NCI-H1048 (cell line): Measurements from ENCODE around the gene CSF2RB.

ENCODE experiments used
- DNase-seq: peaks from one replicate; lab custom pipeline; 2025; lab: John Stamatoyannopoulos, UW

CSF2RB gene

GRCh38 chr22:36921309-36922104, 8.1 kb downstream of the CSF2RB start:
- no peak for DNase-seq

DNA sequence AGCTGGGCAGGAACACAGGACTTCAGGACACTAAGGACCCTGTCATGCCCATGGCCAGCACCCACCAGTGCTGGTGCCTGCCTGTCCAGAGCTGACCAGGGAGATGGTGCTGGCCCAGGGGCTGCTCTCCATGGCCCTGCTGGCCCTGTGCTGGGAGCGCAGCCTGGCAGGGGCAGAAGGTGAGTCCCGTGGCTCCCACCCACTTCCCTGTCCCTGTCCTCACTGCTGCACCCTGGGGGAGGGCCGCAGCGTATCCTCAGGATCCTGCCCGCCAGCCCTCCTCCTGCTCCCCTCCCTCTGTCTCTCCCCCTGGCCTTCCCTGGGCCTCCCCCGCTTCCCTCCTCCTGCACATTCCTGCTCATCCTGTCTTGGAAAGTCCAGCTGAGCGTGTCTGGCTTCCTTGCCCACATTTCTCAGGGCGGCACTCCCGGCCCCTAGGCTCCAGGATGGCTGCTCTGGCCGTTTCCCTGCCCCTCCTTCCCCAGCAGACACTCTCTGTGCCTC, 8.7 kb downstream of the CSF2RB start:
- no peak for DNase-seq

DNA sequence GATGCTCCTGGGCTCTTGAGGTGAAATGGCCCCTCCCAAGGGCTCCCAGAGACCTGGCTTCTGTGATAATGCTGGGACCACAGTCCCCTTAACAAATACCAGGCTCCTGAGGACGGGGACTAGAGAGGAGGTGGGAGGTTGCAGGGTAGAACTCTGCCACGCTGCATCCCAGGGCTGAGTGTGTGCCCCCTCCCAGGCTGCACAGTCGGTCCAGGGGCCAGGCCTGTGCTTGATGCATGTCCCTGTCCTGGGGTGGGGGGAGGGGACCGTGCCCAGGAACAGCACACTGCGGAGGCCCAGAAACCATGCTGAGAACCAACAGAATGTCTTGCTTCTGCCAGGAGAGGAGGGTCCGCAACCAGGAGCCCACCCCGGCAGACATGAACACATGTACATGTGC, 9.3 kb downstream of the CSF2RB start:
- no peak for DNase-seq

GRCh38 chr22:36923131-36923788, 9.8 kb downstream of the CSF2RB start:
- DNase-seq = no peak

- no peak for DNase-seq
Observed at GRCh38 chr22:36924151-36924698, 10.8 kb downstream of the CSF2RB start.

DNA sequence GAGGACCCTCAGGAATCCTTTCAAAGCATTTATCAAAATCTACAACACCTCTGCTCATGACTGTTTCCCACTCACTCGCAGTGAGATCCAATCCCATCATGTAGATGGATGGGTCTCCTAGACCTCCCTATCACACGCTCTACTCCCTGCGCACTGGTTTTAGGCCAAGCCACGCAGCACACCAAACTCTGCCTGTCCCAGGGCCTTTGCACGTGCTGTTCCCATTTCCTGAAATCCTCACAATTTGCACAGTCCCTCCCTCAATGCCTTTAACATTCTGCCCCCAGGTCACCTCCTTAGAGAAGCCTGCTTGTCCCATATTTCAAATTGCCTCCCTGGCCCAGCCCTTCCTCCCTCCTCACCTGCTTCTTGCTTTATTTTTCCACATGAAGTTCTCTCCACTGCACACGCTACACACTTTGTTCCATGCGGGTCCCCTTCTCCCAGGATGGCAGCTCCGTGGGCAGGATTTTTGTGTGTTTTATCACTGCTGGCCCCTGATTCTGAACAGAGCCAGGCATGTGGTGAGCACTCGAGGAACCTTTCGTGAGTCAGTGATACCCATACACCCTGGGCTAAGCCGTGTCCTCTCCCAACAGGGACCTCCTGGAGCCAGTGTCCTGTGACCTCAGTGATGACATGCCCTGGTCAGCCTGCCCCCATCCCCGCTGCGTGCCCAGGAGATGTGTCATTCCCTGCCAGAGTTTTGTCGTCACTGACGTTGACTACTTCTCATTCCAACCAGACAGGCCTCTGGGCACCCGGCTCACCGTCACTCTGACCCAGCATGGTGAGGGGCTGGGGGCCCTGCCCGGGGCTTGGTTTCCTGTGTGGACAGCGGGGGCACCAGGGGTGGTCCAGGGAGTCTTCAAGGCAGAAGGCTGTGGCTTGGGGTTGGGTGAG, 12.2 kb downstream of the CSF2RB start:
- DNase-seq = no peak

- no peak for DNase-seq
Observed at GRCh38 chr22:36926309-36926708, 12.9 kb downstream of the CSF2RB start.

DNA sequence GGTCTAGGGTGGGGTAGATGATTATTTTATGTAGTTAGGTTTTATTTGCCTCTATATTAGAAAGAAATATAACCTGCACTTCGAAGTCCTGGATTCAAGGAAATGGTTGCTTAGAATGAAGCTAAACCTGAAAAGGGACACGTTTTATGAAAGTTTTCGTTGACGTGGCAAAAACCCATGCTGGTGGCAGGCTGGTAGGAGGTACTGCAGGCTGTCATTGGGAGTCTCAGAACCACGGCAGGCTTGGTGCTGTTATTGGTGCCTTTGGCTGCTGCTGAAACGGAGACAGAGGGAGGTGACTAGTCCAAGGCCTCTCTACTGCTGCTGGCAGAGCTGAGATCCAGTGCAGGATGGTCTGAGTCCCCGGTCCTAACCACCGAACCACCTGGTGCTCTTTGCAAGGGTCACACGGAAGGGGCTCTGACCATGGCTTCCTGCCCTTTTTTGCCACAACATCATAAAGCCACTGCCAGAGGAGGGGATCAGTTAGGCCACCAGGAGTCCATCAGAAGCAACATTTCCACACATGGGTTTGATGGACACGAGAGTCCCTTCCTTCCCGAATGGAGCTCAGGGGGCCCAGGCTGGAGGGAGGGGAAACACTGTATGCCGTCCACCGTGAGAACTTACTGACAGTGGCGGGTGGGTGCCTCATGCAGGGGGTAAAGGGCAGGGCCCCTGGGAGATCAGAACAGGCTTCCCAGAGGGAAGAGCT, 13.4 kb downstream of the CSF2RB start:
- DNase-seq = no peak

DNA sequence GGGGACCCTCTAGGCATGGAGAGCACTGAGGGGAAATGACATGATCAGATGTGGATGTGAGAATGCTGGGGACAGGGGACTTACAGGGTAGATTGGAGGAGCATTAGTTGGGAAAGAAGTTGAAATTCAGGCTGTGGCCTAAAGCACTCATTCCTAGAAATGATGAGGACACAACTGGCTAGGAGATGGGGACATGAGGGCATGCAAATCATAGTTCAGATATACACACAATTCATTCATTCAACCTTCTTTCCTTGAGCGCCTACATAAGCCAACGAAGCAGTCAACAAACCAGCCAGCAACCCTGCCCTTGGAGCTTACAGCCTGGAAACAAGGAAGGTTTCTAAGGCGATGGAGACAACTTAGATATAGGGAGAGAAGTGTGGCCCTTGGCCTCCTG, 14.2 kb downstream of the CSF2RB start:
- no peak for DNase-seq

- no peak for DNase-seq
Observed at GRCh38 chr22:36928196-36928595, 14.8 kb downstream of the CSF2RB start.

DNA sequence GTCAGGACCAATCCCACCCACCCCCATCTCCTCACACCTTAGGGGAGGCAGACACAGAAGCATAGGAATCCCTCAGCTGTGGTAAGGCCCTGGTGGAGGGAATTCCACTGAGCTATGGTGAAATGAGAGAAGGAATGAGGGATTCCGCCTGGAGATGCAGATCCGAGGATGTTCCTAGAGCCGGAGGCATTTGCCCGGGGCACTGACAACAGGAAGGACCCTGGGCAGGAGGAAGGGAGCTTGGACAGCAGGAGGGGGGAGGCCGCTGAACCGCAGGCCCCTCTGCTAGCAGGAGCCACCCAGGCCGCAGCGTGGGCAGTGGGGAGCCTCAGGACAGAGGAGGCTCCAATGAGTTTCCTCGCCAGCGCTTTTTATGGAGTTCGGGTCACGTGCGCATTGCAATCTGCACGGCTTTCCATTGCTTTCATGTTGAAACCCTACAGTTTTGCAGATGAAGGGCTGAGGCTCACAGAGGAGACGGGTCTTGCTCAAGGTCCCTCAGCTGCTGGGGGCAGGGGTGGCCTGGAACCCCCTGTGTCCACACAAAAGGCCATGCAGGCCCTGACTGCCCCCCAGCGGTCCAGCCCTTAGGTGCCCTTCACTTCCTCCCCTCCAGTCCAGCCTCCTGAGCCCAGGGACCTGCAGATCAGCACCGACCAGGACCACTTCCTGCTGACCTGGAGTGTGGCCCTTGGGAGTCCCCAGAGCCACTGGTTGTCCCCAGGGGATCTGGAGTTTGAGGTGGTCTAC, 15.5 kb downstream of the CSF2RB start:
- no peak for DNase-seq

- DNase-seq = no peak
Observed at GRCh38 chr22:36929621-36930020, 16.2 kb downstream of the CSF2RB start.

DNA sequence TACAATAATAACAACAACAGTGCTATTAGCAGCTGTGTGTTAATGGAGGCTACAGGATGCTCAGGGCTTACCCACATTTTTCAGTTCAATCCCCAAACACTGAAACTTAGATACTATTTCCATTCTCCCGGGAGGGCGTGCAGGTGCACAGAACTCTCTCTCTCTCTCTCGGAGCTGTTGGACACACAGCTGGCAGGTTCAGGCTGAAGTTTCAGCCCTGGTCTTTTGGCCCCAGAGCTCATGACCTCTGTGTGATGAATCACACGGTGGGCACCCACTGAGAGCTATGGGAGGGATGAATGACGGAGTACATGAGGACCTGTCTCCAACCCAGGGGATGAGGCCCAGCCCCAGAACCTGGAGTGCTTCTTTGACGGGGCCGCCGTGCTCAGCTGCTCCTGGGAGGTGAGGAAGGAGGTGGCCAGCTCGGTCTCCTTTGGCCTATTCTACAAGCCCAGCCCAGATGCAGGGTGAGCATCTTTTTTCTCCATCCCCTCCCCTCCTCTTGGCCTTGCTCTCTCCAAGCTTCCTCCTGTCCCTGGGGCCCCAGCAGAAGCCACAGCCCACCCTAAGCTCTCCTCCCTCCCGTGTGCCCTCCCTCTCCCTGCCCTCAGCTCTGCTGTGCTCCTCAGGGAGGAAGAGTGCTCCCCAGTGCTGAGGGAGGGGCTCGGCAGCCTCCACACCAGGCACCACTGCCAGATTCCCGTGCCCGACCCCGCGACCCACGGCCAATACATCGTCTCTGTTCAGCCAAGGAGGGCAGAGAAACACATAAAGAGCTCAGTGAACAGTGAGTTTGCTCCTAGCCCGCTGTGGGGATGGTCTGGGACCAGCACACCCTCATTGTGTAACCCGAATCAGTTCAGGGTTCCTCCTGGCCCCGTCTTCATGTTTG, 16.9 kb downstream of the CSF2RB start:
- no peak for DNase-seq

GRCh38 chr22:36931446-36931845, 18.0 kb downstream of the CSF2RB start:
- DNase-seq = no peak

GRCh38 chr22:36933629-36934417, 20.4 kb downstream of the CSF2RB start:
- no peak for DNase-seq

DNA sequence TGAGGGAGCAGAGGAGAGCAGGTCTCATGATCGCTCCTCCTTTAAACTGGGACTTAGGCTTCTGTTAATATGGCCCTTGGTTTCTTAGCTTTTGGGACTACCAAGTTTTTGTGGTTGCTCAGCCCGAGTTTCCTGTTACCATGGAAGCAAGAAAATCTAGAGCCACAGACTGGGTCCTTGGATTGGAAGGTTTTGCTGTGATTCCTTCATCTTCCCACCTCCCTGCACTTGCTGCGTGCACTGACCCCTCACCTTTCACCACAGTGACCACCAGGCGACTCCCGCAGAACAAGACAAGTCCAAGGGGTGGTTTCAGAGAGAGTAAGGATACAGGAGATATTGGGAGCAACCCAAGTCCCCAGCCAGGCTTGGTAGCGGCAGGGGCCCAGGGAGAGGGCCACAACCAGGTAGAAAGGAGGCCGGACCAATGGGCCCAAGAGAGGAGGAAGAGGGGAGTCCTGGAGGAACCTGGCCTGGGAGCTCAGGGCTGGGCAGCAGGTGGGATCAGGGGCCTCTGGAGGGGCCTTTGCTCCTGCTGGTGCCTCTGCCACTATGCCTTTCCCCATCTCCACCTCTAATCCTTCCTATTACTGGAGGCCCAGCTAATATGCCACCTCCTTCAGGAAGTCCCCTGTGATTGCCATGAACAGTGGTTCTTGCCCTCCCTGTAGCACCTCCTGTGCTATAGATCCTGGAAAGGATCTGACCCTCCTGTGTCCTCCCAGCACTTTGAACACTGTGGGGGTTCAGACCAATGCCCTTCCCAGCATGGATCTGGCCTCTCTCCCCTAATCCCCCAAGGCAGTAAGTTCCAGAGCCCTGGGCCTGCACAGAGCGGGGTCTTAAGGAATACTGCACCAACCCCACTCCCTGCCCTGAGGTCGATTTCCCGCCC, 21.2 kb downstream of the CSF2RB start:
- DNase-seq = no peak

DNA sequence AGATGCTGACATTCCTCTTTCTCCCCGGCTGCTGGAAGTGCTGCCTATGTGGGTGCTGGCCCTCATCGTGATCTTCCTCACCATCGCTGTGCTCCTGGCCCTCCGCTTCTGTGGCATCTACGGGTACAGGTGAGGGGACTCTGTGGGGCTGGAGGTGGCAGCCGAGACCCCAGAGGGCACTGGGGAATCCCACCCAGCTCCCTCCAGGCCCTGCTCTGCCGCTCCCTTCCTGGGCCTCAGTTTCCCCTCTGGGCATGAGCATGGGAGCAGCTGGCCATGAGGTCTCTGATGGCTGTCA, 21.8 kb downstream of the CSF2RB start:
- no peak for DNase-seq

- DNase-seq = no peak
Observed at GRCh38 chr22:36935694-36936093, 22.3 kb downstream of the CSF2RB start.
